ENCODE measurements around the gene LSM4. TPM values are rescaled to one million over a fixed set of nuclear protein-coding genes. Genes with fewer than 3 reads are reported as not detected.

LSM4 gene
- total and polyA plus RNA-seq, 2 donors (not counting 1 experiment from before 2014, with no cell fraction given): 50.9 to 124 TPM

- Histone ChIP-seq H3K79me2 (ENCODE audit: control insufficient read depth, insufficient read depth, low read length) (peaks cover 27% of the 10 kb centered on the region), H4K20me1 (ENCODE audit: control insufficient read depth, extremely low read depth, insufficient read depth, low read length) (no peaks in the 10 kb centered on the region), H3K4me1 (ENCODE audit: control insufficient read depth, extremely low read depth, insufficient read depth, low read length) (peaks cover 19% of the 10 kb centered on the region), H3K9me3 (ENCODE audit: control insufficient read depth, insufficient read depth, low read depth, low read length) (no peaks in the 10 kb centered on the region), H3K27me3 (ENCODE audit: control insufficient read depth, insufficient read depth, low read length) (no peaks in the 10 kb centered on the region), H3K4me2 (ENCODE audit: extremely low read depth, insufficient read depth, low read length) (no peak overlapping the region), H3K36me3 (ENCODE audit: control insufficient read depth, insufficient read depth, low read length) (peaks cover 7% of the 10 kb centered on the region), H2AFZ (ENCODE audit: low read length) (no peak overlapping the region), H3K27ac (ENCODE audit: insufficient read depth, low read length) (peak overlapping the region; percentile 16), H3K9ac (ENCODE audit: insufficient read depth, low read length) (no peak overlapping the region), H3K4me3 (replicated peaks in 1 of 4; ENCODE audit: control extremely low read depth in 1 of 4, insufficient read depth in 1 of 4, low read depth in 3 of 4, low read length in 4 of 4) (no peak overlapping the region)
- DNase-seq (ENCODE audit: low read depth in 2 of 2): no peak
- TF ChIP-seq CTCF (conservative IDR thresholded peaks at IDR 0.05 in 1 of 2, IDR thresholded peaks at IDR 0.05 in 1 of 2; ENCODE audit: low read depth in 1 of 2, low read length in 2 of 2) (no peak), EZH2 (IDR thresholded peaks at IDR 0.05; ENCODE audit: low read length, missing control alignments) (no peak)
Measured at GRCh38 chr19:18283338-18283737, 39.5 kb downstream of the LSM4 start.

GRCh38 chr19:18282788-18283141 lies 40.1 kb downstream of the LSM4 start:
- Histone ChIP-seq H3K27ac (ENCODE audit: insufficient read depth, low read length) (peak overlapping the region; percentile 100), H3K9me3 (ENCODE audit: control insufficient read depth, insufficient read depth, low read depth, low read length) (no peaks in the 10 kb centered on the region), H3K36me3 (ENCODE audit: control insufficient read depth, insufficient read depth, low read length) (peaks cover 11% of the 10 kb centered on the region), H3K27me3 (ENCODE audit: control insufficient read depth, insufficient read depth, low read length) (no peaks in the 10 kb centered on the region), H3K4me3 (replicated peaks in 1 of 4; ENCODE audit: control extremely low read depth in 1 of 4, insufficient read depth in 1 of 4, low read depth in 3 of 4, low read length in 4 of 4) (peak overlapping the region in 3 of 4 experiments; percentile 36 to 56 (median 50)), H3K4me2 (ENCODE audit: extremely low read depth, insufficient read depth, low read length) (peak overlapping the region; percentile 86), H3K4me1 (ENCODE audit: control insufficient read depth, extremely low read depth, insufficient read depth, low read length) (peaks cover 23% of the 10 kb centered on the region), H3K9ac (ENCODE audit: insufficient read depth, low read length) (peak overlapping the region; percentile 88), H3K79me2 (ENCODE audit: control insufficient read depth, insufficient read depth, low read length) (peaks cover 32% of the 10 kb centered on the region), H4K20me1 (ENCODE audit: control insufficient read depth, extremely low read depth, insufficient read depth, low read length) (no peaks in the 10 kb centered on the region), H2AFZ (ENCODE audit: low read length) (no peak overlapping the region)
- no peak for DNase-seq (ENCODE audit: low read depth in 2 of 2)
- TF ChIP-seq EZH2 (IDR thresholded peaks at IDR 0.05; ENCODE audit: low read length, missing control alignments): no peak
- TF ChIP-seq CTCF (conservative IDR thresholded peaks at IDR 0.05 in 1 of 2, IDR thresholded peaks at IDR 0.05 in 1 of 2; ENCODE audit: low read depth in 1 of 2, low read length in 2 of 2): no peak

DNA sequence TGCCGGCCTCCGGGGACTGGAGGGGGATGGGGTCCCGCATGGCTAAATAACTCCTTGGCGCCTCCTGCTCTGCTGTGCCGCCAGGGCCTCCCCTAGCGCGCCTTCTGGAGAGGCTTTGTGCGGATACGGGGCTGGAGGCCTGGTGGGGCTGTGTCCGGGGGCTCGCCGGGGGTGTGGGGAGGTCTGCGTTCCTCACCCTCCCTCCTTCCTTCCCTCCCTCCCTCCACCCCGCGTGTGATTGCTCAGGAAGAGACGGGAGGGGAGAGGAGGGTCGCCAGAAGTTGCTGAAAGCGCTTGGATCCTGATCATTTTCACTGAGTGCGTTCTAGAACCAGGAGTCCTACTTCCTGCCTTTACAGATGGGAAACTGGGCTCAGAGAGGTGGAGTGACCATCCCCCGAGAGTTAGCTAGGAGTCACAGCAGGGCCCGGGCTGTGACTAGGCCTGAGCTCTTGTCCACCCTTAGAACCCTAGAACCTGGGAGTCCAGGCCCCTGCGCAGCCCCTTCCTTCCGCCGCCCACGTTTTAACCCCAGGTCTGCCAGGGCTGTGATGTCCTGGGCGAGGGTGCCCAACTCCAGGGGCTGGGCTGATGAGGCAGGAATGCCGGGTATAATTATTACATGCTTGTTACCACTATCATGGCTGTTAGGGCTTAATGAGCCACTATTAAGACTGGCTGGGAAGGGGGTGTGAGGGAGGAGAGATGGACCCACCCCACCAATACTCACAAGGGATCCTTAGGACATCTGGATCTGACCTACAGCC lies 40.7 kb downstream of the LSM4 start:
- Histone ChIP-seq H3K36me3 (ENCODE audit: control insufficient read depth, insufficient read depth, low read length) (peaks cover 11% of the 10 kb centered on the region), H3K27me3 (ENCODE audit: control insufficient read depth, insufficient read depth, low read length) (no peaks in the 10 kb centered on the region), H3K4me3 (replicated peaks in 1 of 4; ENCODE audit: control extremely low read depth in 1 of 4, insufficient read depth in 1 of 4, low read depth in 3 of 4, low read length in 4 of 4) (peak overlapping the region; percentile 36 to 56 (median 45)), H3K79me2 (ENCODE audit: control insufficient read depth, insufficient read depth, low read length) (peaks cover 37% of the 10 kb centered on the region), H3K9ac (ENCODE audit: insufficient read depth, low read length) (peak overlapping the region; percentile 88), H2AFZ (ENCODE audit: low read length) (no peak overlapping the region), H3K27ac (ENCODE audit: insufficient read depth, low read length) (peak overlapping the region; percentile 100), H3K4me1 (ENCODE audit: control insufficient read depth, extremely low read depth, insufficient read depth, low read length) (peaks cover 23% of the 10 kb centered on the region), H3K4me2 (ENCODE audit: extremely low read depth, insufficient read depth, low read length) (peak overlapping the region; percentile 86), H4K20me1 (ENCODE audit: control insufficient read depth, extremely low read depth, insufficient read depth, low read length) (no peaks in the 10 kb centered on the region), H3K9me3 (ENCODE audit: control insufficient read depth, insufficient read depth, low read depth, low read length) (no peaks in the 10 kb centered on the region)
- DNase-seq (ENCODE audit: low read depth in 2 of 2): no peak
- TF ChIP-seq CTCF (conservative IDR thresholded peaks at IDR 0.05 in 1 of 2, IDR thresholded peaks at IDR 0.05 in 1 of 2; ENCODE audit: low read depth in 1 of 2, low read length in 2 of 2) (peak; percentile 5 to 15), EZH2 (IDR thresholded peaks at IDR 0.05; ENCODE audit: low read length, missing control alignments) (no peak)

Measured in fibroblast of lung (primary cell).